NCI-H526 treated with DMSO at 0.1 percent for 48 hours (cell line): ENCODE results near the gene TBC1D21.

Source experiments
- DNase-seq: peaks from one replicate; lab custom pipeline; 2025; lab: John Stamatoyannopoulos, UW

The TBC1D21 gene

DNA sequence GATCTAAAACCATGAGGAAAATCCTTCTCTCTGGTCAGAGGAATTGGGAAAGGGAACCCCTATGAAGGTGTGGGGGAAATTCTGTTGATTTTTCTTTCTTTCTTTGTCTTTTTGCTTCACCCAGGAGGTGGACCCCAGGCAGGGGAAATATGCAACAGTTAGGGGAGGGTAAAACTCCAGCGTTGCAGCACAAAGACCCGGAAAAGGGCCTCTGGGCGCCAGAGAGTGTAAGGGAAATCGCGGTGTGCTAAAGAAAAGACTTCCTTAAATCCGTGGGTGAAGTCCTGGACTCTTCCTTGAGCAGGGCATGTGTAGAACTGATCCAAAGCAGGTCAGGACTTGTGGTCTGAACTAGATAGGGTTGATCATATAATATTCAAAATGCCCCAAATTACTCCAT lies 11.1 kb upstream of the TBC1D21 start:
- DNase-seq = no peak

DNA sequence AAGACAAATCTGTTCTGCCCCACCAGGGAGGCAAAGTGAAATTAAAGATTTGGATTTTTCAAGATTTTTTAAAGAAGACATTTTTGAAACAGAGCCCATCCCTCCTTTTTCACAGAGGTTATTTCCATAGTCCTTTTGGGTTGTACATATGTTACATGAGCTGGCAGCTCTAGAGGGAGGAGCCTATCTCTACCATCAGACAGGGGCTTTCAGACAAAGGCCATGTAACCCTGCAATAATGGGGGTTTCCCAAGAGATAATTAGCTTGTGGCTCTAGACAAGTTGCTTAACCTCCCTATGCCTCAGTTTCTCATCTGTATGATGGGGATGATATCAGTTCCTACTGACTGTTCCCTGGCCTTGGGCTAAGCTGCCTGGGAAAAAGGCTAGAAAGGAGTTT lies 8.0 kb upstream of the TBC1D21 start:
- no peak for DNase-seq

DNA sequence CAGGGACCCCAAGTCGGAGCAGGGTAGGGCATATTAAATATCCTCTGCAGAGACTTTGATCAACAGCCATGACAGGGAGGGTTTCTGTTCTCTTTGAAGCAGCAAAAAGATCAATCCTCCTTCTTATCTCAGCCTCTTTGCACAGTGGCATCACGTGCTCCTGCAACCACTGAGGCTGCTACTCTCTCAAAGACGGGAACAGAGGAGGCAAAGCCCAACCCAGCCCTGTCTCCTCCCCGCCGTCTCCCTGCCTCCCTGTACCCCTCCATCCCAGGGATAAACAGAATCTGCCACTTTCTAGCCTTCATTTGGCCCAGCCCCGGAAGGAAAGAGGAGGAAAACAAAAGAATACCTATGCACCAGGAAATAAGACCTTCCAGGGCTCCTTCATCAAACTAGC lies 7.5 kb upstream of the TBC1D21 start:
- no peak for DNase-seq

DNA sequence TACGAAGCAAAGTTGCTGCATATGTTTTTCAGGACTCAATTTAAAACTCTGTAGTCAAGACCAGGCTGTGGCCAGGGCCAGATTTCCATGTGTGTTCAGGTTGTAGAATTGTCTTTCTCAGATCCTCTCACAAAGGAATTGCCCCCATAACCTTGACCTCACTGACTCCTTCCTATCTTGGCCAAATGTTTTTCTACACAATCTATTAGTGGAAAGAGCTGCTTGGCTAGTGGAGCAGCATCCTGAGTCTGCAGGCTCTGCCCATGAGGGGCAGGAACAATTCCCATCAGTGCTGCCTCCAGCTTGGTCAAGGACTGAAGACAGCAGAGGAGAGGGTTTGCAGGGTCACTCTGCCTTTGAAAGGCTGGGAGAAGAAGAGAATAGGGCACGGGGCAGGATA lies 6.9 kb upstream of the TBC1D21 start:
- no peak for DNase-seq

DNA sequence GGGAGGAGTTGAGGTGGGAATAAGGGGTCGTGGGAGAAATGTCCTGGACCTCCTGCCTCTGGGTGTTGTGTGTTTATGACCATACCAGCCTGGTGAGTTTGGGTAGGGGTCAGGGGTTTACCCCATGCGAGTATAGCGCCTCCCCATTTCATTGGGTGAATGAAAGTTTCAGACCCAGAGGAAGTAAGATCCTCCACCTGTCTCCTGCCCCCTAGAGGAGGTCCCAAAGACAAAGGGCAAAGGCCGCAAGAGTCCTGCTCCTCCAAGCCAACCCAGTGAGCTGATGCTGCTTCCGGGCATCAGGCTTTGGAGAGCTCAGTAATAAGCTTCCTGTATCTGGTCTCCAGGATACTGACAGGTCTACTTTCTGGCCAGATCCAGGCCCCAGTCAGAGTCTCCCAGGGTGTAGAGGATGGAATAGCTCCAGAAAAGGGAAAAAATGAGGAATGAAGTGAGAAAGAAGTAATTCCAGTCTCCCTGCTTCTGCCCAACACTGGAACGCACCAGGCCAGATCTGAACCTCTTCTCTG lies 6.4 kb upstream of the TBC1D21 start:
- DNase-seq = no peak

DNA sequence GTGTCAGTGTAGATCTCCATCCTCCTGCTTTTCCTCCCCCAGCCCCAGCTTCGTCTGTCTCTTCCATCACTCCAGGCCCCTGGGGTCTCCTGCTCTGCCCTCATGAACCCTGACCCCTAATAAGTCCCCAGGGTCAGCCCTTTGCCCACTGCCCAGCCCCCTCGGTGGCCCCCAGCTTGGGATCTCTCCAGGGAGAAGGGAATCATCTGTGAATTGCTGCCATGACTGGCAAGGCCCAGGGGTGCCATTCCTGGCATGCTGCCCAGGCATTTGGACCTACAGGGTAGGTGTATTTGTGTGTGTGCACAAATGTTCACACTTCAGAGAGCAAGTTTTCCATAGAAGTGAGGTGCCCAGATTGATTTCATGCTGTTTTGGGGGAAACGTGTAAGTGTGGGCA lies 5.9 kb upstream of the TBC1D21 start:
- DNase-seq = no peak

DNA sequence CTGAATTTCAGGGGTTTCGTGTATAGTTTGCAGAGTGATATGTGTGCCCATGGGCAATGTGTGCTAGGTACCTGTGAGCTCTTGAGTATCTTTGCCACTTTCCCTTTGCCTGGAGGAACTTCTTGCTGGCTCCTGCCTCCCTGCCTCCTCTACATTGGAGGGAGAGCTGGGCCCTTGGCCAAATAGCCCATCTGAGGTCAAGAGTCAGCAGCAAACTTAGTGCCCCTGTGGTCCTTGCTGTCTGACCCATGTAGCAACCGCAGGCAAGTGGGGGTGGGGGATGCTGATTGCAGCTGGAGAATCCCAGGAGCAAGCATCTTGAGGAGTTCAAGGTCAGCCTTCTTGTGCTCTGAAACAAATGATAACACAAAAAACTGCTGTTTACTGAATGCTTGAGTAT lies 5.4 kb upstream of the TBC1D21 start:
- DNase-seq = no peak

DNA sequence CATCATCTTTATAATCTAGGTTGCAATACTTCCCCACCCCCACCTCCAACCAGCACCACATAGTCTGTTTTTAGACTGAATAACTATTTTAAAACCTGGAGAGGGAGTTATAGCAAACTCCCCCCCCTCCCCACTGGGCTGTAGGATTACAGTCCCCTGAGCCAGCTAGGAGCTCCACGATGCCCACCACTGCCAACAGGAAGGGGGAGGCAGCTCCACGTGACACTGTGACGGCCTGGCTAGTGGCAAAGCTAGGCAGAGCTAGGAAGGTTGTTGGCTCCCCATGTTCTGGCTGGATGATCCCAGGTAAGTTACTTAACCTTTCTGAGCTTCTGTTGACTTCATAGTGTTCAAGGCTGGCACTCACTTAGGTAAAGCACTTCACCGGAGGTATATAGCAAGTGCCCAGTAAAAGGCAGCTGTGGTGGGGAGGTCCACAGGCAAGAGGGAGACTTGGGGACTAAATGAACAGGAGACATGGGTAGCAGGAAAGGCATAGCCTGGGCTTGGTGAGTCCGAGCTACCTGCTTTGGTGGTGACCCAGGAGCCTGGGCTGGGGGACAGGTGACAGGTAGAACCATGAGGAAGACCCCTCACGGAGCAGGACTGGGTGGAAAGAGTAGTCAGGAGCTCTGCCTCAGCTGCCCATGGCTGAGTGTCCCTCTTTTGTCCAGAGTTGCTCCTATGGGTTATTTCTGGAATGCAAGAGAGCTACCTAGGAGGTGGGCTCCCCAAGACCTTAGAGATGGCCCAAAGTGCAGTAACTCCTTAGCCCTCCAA lies 4.0 kb upstream of the TBC1D21 start:
- no peak for DNase-seq

DNA sequence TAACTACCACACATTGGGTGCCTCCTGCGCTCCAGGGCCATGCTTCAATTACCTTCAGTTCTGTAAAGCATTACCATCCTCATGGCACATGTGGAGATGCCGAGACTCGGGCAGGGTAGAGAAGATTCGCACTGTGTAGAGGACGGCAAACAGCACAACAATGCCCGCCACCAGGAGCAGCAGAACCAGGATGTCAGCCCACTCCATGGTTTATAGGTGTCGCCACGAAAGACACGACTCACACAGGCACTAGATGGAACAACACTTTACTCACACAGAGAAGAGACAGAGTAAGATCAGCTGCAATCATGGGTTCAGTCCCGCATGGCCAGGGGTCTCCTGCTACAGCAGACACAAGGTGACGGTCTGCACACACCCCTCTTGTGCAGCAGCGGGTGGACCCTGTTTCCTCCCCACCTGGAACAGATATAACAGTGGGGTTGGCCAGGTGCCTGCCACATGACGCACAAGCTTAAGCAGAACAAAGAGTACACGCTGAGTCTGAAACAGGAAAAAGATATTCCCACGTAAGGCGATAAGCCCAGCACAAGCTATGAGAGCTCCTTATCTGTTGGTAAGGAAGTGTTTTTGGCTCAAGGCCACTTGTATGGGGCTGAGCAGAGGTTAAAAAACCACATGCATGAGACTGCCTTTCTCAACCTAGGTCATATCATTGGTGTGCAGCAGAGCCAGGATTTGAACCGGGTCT lies 2.5 kb upstream of the TBC1D21 start:
- no peak for DNase-seq

DNA sequence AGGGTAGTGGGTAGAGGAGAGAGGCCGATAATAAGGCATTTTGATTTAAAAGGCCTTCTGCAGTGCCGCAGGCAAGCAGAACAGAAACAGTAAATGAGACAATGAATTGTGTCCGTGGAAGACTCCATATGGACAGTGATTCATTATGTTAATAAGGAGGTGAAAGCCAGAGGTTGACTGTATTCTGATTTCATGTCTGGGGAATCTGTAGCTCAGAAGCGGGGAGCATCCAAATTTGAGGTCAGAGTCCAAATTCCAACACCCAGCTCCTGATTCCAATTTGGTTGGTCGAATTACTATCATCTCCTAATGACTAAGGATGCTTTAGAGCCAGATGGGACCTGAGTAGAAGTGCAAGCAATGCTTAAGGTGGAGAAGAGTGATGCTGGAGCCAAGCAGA lies 1.0 kb upstream of the TBC1D21 start:
- DNase-seq = no peak

DNA sequence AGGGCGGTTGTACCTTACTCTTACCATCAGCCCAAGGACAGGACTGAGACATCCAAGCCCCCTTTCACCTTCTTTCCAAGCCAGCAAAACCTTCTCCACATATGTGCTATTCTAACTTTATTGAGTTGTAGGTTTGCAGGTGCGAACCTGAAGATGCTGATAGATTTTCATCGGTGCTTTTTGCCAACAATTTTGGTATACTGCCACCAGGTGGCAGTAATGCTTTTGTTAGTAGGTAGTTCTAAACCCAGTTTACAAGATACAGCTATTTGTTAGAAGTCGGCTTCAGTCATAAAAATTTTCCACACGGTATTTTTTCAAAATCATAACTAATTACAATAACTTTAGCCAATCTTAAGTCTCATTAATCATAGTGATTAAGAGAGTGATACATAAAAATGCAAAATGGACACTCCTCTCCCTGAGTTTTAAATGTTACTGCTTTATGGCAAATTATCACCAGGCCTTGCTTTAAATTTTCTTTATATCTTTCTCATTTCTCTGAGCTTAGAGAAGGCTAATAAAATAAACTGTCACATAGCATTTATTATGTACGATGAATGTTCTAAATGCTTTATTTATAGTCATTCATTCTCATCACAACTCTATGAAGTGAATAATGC lies 636 bp downstream of the TBC1D21 start:
- peak; percentile 46 for DNase-seq

DNA sequence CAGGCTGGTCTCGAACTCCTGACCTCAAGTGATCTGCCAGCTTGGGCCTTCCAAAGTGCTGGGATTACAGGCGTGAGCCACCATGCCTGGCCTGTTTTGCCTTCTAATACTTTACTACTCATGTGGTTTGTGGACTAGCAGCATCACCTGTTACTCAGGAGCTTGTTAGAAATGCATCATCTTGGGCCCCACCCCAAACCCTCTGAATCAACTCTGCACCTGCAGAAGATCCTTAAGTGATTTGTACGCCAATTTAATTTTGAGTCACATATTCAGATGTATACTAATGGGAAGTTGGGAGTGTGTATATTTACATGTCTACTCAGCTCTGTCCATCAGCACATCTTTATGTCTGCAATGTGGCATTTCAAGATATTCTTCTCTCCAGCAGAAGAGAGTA lies 6.1 kb downstream of the TBC1D21 start:
- no peak for DNase-seq

DNA sequence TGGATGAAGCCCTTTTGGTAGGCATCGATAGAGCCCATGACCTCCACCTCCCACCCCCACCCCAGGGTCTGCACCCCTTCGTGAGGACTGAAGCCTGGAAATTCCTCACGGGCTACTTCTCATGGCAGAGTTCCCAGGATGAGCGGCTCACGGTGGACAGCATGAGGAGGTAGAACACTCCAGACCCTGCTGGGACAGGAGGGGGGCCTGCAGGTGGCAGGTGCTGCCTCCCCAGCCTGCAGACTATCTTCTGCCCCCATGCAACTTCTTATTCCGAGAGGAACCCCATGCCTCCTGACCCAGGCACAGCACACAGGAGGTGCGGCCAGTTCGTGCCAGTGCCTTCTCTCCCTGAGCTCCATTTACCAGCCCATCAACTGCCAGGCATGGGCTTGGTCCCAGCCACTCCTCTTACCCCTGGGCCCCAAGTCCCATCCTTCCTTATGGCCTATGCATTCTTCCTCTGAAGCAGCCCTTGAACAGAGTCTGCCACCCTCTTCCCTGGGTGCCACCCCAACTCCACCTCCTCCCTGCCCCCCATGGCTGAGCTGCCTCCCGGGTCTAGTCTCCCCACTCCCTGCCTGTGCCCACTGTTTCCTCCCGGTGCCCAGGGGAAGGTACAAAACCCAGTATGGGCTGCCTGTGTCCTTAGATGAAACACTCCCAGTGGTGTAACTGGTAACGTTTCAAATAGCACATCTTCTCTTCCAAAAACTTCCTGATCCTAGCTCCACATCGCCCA lies 8.4 kb downstream of the TBC1D21 start:
- DNase-seq = no peak

DNA sequence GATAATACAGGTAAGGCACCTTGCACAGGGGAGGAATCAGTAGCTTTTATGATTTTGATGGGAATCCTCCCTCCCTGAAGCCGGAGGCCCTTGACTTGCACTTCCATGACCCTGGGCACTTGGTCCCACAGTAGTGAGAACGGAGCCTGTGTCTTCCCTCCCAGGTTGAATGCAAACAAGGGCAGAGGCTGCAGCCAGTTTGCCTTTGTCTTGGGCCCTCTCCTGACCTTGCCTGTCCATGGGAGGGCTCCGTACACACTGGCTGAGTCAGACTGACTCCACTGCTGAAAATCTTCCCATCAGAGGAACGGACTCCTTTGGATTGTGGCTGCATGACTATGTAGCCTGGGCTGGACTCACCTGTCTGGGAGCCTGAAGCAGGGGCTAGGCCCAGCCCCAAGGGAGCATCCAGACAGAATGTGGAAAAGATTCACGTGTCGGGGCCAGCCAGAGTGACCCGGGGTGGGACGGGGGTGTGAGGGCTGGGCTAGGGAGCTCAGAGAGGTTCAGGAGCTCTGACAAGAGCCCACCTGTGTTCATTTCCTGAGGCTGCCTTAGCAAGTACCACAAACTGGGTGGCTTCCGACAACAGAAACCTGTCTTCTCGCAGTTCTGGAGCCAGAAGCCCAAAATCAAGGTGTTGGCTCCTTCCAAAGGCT lies 9.5 kb downstream of the TBC1D21 start:
- DNase-seq = no peak

DNA sequence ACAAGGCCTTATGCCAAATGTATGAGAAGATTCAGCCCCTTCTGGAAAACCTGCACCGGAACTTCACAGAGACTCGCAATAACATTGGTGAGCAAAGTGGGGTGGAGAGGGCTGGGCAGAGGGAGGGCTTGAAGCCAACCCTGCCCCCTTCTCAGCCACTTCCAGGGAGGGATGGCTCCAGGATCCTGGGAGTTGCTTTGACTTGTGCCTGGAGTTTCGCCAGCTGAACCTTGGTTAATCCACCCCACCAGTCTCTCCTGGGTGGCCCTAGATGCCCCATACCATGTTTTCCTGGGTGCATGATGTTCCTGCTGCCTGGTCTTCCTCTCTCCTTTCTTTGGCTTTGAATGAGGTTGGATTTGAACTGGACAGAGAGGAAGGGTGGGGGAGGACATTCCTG lies 10.8 kb downstream of the TBC1D21 start:
- no peak for DNase-seq

DNA sequence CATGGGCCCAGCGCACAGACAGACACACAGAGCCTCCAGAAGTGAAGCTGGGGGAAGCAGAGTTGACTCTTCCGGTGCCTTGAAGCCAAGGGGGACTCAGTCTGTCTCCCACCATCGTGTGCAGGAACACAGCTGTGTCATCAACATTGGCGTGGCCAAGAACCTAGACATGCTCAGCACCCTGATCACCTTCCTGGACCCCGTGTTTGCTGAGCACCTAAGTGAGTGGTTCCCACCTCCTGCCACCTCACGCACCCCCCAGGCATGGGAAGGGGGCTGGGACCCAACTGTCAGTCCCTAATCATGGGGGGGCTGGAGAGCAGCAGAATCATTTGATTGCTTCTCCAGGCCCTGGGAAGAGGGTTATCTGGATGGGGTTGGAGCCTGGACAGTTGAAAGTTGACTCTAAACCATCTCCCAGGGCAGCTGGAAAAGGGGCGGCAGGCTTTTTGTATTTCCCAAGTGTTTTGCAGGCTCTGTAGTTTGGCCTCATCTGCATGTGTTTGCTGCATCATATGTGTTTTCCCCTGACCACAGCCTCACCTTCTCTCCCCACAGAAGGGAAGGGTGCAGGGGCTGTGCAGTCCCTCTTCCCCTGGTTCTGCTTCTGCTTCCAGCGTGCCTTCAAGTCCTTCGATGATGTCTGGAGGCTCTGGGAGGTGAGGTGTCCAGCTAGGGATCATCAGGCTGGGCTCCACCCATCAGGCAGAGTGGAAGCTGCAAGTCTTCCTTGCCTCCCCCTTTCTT lies 12.8 kb downstream of the TBC1D21 start:
- no peak for DNase-seq

DNA sequence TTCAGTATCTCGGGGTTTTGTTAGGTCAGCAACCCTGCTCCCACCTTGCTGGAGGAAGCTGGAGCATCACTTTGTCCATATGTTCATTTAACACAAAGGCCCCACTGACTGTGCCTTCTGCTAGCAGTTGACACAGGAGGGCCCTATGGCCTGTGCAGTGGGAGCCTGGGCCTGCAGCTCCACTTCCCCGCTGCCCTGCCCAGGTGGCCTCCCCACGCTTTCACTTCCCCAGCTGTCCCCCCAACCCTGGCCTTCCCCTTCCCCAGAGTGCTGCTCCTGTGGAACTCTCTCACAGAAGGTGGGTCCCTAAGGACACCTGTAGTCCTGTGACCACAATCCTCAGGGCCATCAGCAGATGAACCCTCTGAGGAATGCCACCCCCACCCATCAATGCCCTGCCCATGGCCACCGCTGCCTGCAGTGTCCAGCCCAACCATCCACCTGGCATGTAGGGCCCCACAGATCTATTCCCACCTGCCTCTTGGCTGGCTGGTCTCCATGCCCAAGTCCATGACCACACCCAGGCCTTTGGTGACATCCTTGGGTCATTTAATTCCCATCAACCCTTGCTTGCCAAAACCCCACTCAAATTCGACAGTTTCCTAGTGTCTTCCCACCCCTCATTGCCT lies 13.5 kb downstream of the TBC1D21 start:
- no peak for DNase-seq

DNA sequence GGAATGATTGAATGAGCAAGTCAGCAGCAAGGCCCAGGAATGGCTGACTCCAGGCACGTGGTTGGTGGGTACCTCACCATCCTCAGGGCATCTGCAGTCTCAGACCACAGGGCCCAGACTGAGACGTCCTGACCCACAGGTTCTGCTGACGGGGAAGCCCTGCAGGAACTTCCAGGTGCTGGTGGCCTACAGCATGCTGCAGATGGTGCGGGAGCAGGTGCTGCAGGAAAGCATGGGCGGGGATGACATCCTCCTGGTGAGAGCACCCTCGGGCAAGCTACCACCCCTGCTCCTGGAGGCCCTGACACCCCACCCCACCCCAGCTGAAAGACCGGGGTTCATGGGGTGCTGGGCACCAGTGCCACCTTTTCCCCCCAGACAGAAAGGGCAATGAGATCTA lies 14.1 kb downstream of the TBC1D21 start:
- no peak for DNase-seq

DNA sequence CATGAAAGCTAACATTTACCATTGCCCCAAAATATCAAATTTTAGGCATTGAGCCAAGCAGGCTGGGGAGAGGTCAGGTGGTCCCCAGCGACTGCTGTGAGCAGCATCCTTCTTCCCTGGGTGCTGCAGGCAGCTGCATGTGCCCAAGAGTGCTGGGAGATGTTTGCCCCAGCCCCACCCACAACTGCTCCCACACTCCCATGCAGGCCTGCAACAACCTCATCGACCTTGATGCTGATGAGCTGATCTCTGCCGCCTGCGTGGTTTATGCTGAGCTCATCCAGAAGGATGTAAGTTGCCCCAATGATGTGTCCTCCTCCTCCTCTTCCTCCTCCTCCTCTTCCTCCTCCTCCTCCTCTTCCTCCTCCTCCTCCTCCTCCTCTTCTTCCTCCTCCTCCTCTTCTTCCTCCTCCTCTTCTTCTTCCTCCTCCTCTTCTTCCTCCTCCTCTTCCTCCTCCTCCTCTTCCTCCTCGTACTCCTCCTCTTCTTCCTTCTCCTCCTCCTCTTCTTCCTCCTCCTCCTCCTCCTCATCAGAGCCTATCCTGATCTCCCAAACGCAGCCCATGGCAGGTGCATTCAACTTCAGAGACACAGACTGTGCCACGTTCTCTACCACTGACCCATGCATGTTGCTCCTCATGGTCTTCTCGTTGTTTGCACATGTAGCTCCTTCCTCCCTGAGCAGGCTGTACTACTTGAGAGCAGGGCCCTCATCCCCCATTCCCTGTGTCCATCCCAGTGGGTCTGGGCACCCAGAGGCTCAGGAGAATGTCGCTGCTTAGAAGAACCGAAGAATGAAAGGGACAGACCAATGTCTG lies 15.1 kb downstream of the TBC1D21 start:
- no peak for DNase-seq
